ENCODE data around the gene MOCOS.

Gene MOCOS

DNA sequence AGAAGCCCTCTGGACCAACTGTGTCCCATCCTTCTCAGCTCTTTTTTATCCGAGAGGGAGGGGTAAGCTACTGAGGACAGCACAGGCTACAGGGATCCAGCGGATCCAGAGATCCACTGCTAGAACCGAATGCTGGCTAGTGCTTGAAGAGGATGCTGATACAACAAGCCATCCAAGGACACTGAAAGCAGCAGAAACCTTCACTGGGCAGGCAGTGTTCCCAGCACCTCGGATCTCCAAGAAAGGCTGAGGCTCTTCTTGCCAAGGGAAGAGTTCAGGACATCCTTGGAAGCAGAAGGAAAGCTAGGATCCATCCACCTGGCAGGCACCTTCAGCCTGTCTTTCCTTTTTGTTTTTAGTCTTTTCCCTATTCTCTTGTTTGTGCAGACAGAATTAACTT is 97.0 kb downstream of the MOCOS start:
- no peak for FAIRE-seq
- TF ChIP-seq, protein P1, sequence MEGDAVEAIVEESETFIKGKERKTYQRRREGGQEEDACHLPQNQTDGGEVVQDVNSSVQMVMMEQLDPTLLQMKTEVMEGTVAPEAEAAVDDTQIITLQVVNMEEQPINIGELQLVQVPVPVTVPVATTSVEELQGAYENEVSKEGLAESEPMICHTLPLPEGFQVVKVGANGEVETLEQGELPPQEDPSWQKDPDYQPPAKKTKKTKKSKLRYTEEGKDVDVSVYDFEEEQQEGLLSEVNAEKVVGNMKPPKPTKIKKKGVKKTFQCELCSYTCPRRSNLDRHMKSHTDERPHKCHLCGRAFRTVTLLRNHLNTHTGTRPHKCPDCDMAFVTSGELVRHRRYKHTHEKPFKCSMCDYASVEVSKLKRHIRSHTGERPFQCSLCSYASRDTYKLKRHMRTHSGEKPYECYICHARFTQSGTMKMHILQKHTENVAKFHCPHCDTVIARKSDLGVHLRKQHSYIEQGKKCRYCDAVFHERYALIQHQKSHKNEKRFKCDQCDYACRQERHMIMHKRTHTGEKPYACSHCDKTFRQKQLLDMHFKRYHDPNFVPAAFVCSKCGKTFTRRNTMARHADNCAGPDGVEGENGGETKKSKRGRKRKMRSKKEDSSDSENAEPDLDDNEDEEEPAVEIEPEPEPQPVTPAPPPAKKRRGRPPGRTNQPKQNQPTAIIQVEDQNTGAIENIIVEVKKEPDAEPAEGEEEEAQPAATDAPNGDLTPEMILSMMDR (IDR thresholded peaks at IDR 0.05; ENCODE audit: insufficient read depth, missing control alignments) = no peak
- DNase-seq (ENCODE audit: insufficient read length, low spot score) = no peak

DNA sequence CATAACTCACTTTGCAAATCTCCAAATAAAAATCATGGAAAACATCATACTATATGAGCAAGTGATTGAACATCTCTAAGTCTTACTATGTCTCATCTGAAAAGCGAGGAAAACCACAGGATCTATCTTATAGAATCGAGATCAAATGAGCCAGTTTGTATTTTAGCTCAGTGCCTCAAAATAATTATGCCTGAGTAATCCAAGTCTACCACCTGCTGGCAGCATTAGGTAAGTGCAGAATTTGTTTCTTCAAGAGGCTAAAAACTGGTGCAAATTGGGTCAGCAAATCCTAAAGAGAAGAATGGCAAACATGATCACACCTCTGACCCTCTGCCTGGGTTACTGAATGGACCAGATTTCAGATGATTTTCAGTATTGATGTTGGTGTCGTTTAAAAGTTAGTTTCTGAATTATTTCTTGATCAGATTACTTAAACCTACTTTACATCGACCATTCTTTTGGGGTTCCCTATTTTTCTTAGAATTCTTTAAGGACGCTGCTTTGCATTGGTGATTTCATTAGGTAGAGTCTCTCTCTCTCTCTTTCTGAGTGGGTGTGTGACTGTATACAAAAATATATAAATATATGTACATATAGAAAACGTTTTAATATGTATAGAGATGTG is 97.5 kb downstream of the MOCOS start:
- DNase-seq (ENCODE audit: insufficient read length, low spot score) (no peak), FAIRE-seq (peak; percentile 97)
- TF ChIP-seq, protein P1 (IDR thresholded peaks at IDR 0.05; ENCODE audit: insufficient read depth, missing control alignments) = peak; percentile 96

DNA sequence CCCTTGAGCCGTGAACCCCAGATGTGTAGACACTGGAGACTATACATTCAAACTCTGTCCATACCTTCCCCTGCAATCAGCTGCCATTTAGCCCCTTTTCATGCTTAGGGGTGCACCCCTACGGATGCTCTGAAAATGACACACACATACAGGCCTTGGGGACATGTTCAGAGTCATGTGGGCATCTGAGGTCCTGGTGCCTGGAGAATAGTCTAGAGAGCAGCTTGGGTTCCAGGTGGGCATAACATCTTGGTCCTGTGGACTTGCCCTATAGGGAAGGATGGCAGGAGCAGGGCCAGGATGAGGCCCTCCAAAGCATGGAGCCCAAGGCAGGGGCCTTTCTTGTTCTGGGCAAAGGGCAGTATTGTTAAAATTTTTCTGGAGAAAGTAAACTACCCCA is 100.4 kb downstream of the MOCOS start:
- FAIRE-seq = no peak
- no peak for DNase-seq (ENCODE audit: insufficient read length, low spot score)
- TF ChIP-seq, protein P1 (IDR thresholded peaks at IDR 0.05; ENCODE audit: insufficient read depth, missing control alignments) = no peak

DNA sequence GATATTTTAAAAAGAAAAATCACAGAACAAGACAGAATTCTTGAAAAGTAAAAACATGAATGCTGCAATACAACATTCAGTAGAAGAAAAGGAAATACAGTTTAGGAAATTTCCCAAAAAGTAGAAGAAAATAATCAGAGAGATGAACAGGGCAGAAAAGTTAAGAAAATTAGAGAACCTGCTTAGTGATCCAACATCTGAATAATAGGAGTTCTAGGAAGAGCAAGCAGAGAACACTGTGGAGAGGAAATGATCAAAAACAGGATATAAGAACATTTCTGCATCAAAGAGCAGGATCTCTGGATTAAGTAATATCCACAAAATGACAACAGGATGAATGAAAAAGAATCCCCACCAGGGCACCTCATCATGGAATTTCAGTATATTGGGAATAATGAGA is 101.4 kb downstream of the MOCOS start:
- DNase-seq (ENCODE audit: insufficient read length, low spot score) (no peak), FAIRE-seq (peak; percentile 16)
- TF ChIP-seq, protein P1 (IDR thresholded peaks at IDR 0.05; ENCODE audit: insufficient read depth, missing control alignments) = no peak

DNA sequence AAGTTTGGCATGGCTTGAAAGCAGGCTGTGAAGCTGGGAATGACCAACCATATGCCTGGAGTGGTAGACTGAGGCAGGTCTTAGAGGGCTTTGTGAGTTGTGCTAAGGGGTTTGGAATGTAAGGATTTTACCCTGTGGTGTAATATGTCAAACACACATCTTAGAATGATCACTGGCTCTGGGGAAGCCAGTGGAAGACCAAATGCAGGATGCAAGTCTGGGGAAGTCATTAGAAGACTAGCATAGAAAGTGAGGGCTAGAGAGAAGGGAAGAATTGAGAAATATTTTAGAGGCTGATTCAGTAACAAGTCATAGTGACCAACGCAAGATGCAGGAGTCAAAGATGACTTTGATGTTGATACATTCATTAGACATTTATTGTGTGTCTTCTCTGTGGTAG is 106.7 kb downstream of the MOCOS start:
- no peak for DNase-seq (ENCODE audit: insufficient read length, low spot score)
- FAIRE-seq = peak; percentile 35
- TF ChIP-seq, protein P1 (IDR thresholded peaks at IDR 0.05; ENCODE audit: insufficient read depth, missing control alignments) = no peak

DNA sequence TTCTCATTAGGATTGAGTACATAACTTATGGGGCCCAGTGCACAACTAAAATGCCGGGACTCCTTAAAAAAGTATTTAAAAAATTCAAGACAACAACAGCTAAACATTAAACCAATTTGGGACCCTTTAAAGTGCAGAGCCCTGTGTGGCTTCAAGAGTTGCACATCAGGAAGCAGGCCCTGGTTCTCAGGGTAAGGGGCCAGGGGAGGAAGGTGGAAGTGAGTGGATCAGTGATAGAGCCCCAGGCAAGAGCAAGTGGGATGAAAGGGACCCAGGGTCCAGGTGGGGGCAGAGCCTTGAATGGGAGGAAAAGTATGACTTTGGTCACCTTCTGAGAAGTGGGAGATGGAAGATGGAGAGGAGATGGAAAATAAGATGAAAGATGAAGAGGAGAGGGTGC is 107.9 kb downstream of the MOCOS start:
- DNase-seq (ENCODE audit: insufficient read length, low spot score) (no peak), FAIRE-seq (no peak)
- TF ChIP-seq, protein P1 (IDR thresholded peaks at IDR 0.05; ENCODE audit: insufficient read depth, missing control alignments) = no peak

DNA sequence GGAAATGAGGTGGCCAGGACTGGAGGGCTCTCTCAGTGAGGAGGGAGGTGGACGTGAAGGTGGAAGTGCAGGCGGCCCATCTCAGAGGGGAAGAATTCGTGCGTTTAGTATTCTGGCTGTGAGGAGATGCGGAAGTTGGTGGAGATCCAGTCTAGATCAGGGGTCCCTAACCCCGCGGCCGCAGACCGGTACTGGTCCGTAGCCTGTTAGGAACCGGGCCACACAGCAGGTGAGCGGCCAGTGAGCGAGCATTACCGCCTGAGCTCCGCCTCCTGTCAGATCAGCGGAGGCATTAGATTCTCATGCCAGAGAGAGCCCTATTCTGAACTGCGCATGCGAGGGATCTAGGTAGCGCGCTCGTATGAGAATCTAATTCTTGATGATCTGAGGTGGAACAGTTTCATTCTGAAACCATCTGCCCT is 108.6 kb downstream of the MOCOS start:
- DNase-seq (ENCODE audit: insufficient read length, low spot score) (peak; percentile 35), FAIRE-seq (peak; percentile 61)
- TF ChIP-seq, protein P1 (IDR thresholded peaks at IDR 0.05; ENCODE audit: insufficient read depth, missing control alignments) = no peak
